ENCODE data around the gene CDC42BPA.

Gene CDC42BPA

DNA sequence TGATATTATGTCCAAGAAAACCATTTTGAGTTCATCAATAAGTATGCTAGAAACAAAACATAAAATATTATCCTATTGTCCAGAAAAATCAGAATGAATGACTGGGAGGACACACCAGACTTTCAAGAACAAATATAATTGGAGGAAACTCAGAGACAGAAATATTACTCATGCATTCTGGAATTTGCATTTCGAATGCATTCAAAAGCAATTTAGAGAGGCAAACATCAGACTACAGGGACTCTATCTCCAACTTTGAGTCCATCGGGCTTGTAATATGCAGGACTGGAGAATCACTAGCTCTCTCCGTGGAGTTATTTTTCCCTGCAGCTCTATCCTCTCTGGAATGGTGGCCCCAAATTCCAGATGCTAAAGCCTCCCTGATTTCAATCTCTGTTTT, 161.8 kb downstream of the CDC42BPA start:
- no peak for DNase-seq (ENCODE audit: extremely low spot score)
- no peak for TF ChIP-seq CTCF (IDR thresholded peaks at IDR 0.05; ENCODE audit: control extremely low read depth, extremely low read depth, low read depth, missing control alignments)
- ChIA-PET CTCF (no interaction called here), POLR2A (no interaction called here)

DNA sequence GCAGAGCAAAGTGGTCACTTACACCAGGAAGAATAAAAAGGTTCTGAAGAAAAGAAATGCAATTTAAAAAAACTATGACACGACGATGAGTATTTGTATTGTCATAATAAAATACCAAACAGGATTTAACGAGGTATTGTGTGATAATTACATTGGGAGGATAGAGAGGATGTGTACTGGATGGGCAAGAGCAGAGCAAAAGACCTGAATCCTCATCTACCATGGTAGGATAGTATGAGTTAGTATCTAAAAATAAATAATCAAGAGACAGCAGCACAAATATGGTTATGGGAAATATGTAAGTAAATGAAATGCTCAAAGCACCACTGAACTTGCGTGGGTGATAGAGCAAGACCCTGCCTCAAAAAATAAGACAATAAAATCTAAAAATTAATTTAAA, 162.6 kb downstream of the CDC42BPA start:
- ChIA-PET CTCF (no interaction called here), POLR2A (no interaction called here)
- TF ChIP-seq CTCF (IDR thresholded peaks at IDR 0.05; ENCODE audit: control extremely low read depth, extremely low read depth, low read depth, missing control alignments), result no peak
- DNase-seq (ENCODE audit: extremely low spot score), result no peak

- no peak for DNase-seq (ENCODE audit: extremely low spot score)
- ChIA-PET POLR2A (no interaction called here), CTCF (interaction anchor here (0.8 kb wide), 1 partner anchor 12 kb away, joined by 3 read pairs; no protein-coding TSS in a partner anchor)
- no peak for TF ChIP-seq CTCF (IDR thresholded peaks at IDR 0.05; ENCODE audit: control extremely low read depth, extremely low read depth, low read depth, missing control alignments)
These were observed 163.3 kb downstream of the CDC42BPA start for GRCh38 chr1:227155004-227155403.

GRCh38 chr1:227152525-227152924, 165.8 kb downstream of the CDC42BPA start:
- ChIA-PET CTCF (no interaction called here), POLR2A (no interaction called here)
- DNase-seq (ENCODE audit: extremely low spot score), result no peak
- TF ChIP-seq CTCF (IDR thresholded peaks at IDR 0.05; ENCODE audit: control extremely low read depth, extremely low read depth, low read depth, missing control alignments), result no peak

- ChIA-PET POLR2A (no interaction called here), CTCF (no interaction called here)
- TF ChIP-seq CTCF (IDR thresholded peaks at IDR 0.05; ENCODE audit: control extremely low read depth, extremely low read depth, low read depth, missing control alignments), result no peak
- DNase-seq (ENCODE audit: extremely low spot score), result no peak
These were observed 177.9 kb downstream of the CDC42BPA start for GRCh38 chr1:227140376-227140775.

GRCh38 chr1:227136210-227136820, 182.0 kb downstream of the CDC42BPA start:
- CTCF ChIA-PET, result no interaction called here
- no peak for DNase-seq (ENCODE audit: extremely low spot score)
- POLR2A ChIA-PET, result no interaction called here
- TF ChIP-seq CTCF (IDR thresholded peaks at IDR 0.05; ENCODE audit: control extremely low read depth, extremely low read depth, low read depth, missing control alignments), result no peak
